C4-2B (cell line): ENCODE data around the gene FBRSL1.

Experiments
- H3K27ac ChIP-seq: fragments of 450-650 bp; 2 replicates; pipeline ENCODE4 v1.5.1; 2017
- ZFX ChIP-seq: fragments of 450-650 bp; IDR thresholded peaks from 2 replicates; pipeline ENCODE4 v1.6.1; 2017
- TF ChIP-seq, protein P1 (sequence below): fragments of 450-650 bp; conservative IDR thresholded peaks from 2 replicates; pipeline ENCODE4 v1.5.1; 2017; ENCODE audit warnings: mild to moderate bottlenecking

Gene FBRSL1

GRCh38 chr12:132455565-132455964 is 34.4 kb upstream of the FBRSL1 start:
- H3K27ac ChIP-seq = no peak overlapping the region
- TF ChIP-seq, protein P1, sequence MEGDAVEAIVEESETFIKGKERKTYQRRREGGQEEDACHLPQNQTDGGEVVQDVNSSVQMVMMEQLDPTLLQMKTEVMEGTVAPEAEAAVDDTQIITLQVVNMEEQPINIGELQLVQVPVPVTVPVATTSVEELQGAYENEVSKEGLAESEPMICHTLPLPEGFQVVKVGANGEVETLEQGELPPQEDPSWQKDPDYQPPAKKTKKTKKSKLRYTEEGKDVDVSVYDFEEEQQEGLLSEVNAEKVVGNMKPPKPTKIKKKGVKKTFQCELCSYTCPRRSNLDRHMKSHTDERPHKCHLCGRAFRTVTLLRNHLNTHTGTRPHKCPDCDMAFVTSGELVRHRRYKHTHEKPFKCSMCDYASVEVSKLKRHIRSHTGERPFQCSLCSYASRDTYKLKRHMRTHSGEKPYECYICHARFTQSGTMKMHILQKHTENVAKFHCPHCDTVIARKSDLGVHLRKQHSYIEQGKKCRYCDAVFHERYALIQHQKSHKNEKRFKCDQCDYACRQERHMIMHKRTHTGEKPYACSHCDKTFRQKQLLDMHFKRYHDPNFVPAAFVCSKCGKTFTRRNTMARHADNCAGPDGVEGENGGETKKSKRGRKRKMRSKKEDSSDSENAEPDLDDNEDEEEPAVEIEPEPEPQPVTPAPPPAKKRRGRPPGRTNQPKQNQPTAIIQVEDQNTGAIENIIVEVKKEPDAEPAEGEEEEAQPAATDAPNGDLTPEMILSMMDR = no peak
- no peak for TF ChIP-seq ZFX

DNA sequence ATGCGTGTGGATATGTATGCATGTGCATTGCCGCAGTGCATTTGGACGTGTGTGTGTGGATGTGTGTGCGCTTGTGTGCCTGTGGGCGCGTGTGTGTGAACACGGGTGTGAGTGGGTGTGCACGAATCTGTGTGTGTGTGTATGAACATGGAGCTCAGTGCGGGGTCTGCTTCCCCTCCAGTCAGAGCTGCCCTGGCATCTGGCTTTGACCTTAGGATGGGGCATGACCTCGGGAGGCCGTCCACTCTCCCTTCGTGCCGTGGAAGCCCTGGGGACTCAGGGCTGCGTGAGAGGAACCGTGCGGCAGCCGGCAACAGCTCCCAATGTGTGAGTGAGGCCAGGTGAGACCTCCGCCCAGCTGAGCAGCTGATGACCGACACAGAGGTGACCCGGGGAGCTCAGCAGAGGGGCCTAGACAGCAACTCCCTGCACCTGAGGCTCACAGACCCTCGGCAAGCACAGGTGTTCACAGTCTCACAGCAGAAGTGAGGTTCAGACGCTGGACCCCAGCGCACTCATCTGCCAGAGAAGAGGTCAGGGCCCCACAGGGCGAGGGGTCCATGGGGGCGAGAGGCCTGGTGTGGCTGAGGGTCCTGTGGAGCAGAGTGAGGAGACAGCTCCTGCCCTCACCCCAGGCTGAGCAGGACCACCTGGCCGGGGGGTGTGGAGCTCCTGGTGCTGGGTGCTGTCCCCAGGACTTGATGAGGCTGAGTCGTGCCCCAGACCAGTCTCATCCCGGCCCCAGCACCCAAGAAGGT is 33.6 kb upstream of the FBRSL1 start:
- no peak overlapping the region for H3K27ac ChIP-seq

GRCh38 chr12:132456944-132457495 is 32.9 kb upstream of the FBRSL1 start:
- no peak overlapping the region for H3K27ac ChIP-seq
- TF ChIP-seq, protein P1 = no peak
- no peak for TF ChIP-seq ZFX

More for the DNA sequence above, 33.6 kb upstream of the FBRSL1 start:
- TF ChIP-seq ZFX = no peak
- TF ChIP-seq, protein P1 = no peak

- H3K27ac ChIP-seq = no peak overlapping the region
- TF ChIP-seq ZFX = no peak
- TF ChIP-seq, protein P1 = no peak
Measured at GRCh38 chr12:132458441-132458840, 31.5 kb upstream of the FBRSL1 start.

- H3K27ac ChIP-seq = no peak overlapping the region
- TF ChIP-seq ZFX = no peak
Measured at GRCh38 chr12:132458846-132459641, 30.9 kb upstream of the FBRSL1 start.

GRCh38 chr12:132460571-132460970 is 29.4 kb upstream of the FBRSL1 start:
- H3K27ac ChIP-seq = no peak overlapping the region
- TF ChIP-seq ZFX = no peak
- TF ChIP-seq, protein P1 = no peak; the same call in 1 of the 2 replicates

GRCh38 chr12:132461526-132461925 is 28.4 kb upstream of the FBRSL1 start:
- no peak overlapping the region for H3K27ac ChIP-seq
- TF ChIP-seq ZFX = no peak
- TF ChIP-seq, protein P1 = no peak
